Fibroblast of skin of right quadriceps (primary cell): Measurements from ENCODE around the gene CERS1.

Source experiments
- DNase-seq: peaks from one replicate; pipeline ENCODE4 v3.0.0-alpha.2; 2013

CERS1 gene

DNA sequence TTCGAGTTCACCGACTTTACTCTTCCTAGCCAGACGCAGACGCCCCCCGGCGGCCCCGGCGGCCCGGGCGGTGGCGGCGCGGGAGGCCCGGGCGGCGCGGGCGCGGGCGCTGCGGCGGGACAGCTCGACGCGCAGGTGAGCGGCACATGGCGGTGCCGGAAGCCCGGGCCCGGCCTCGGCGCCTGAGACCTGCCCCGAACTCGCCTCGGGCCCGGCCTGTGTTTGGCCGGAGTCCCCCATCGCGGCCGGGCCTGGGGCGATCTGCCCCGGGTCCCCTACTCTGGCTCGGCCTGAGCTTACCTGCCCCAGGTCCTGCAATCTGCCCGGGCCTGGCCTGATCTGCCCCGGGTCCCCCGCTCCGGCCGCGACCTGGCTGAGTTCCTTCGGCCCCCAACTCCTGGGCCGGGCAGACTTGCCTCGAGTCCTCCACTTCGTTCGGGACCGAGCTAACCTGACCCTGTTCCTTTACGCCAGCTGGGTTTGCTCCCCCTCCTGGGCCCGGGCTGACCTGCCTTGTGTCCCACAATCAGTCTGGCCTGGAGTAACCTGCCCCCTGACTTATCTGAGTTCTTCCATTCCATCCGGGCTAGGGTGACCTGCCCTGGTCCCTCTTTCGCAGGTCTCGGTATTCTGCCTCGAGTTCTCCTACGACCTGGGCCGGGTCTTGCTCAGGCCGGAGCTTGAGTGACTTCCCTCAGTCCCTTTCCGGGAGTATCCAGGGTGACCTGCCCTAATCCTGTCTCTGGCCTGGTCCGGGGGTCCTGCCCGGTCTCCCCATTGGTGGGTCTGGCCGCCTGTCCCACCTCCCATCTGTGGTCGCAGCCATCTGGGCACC is 63.4 kb downstream of the CERS1 start:
- DNase-seq, result no peak

DNA sequence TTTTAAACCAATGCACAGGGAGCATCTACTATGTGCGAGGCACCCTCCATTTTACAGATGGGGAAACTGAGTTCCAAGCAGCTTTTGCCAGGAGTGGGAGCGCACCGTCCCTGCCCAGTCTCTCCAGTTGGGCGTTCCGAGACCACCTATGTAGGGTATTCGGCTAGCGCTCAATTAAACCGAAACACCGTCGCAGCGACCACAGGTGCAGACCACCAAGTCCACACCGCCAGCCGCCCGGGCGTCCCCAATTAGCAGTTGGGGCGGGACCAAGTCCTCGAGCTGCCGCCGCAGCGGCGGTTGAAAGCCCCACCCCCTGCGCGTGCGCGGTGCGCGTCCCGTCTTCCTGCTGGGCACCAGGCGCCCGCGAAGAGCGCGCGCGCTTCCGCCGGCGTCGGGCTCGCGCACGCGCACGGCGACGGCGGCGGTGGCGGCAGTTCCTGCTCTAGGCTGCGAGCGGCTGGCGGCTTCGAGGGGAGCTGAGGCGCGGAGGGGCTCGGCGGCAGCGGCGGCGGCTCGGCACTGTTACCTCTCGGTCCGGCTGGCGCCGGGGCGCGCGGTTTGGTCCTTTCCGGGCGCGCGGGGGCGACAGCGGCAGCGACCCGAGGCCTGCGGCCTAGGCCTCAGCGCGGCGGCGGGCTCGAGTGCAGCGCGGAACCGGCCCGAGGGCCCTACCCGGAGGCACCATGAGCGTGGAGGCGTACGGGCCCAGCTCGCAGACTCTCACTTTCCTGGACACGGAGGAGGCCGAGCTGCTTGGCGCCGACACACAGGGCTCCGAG is 64.2 kb downstream of the CERS1 start, which contains the start of gene UPF1:
Gene UPF1, plus strand, starts transcription at position 436 of the 782 bp plus-strand sequence. Its CDS starts 251 bp downstream, at position 687.
- DNase-seq, result peak; percentile 90

DNA sequence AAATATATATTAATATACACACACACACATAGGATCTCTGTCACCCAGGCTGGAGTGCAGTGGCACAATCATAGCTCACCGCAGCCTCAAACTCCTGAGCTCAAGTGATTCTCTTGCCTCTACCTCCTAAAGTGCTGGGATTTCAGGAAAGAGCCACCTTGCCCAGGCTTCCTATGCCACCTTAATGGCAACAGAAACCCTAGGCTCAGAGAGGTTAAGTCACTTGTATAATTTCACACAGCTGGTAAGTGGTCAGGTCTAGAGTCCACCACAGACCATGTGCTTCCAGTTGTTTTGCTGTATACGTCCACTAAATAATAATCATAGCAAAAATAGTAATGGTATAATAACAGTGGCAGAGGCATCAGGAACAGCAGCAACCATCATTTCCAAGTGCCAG is 65.5 kb downstream of the CERS1 start:
- no peak for DNase-seq

DNA sequence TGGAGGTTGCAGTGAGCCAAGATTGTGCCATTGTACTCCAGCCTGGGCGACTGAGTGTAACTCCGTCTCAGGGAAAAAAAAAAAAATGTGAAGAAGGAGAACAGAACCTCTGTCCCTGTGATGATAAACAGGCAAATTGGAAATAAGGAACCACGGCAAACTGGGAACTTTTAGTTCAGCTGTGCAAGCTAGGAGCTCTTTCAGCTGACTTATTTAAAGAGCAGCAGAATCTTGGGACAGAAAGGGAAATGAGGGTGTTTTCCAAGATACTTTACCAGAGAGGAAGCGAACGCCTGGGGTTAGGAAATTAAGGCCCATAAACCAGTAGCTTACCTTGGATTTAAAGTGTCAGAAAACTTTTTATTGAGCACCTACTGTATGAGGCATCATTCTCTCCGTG is 67.2 kb downstream of the CERS1 start:
- DNase-seq, result no peak
